Measurements from ENCODE around the gene SUCLA2. TPM values are rescaled to one million over a fixed set of nuclear protein-coding genes. Genes with fewer than 3 reads are reported as not detected.

SUCLA2 gene
- total RNA-seq, 2 donors from 2014 or later = 16.1 to 19.8 TPM

DNA sequence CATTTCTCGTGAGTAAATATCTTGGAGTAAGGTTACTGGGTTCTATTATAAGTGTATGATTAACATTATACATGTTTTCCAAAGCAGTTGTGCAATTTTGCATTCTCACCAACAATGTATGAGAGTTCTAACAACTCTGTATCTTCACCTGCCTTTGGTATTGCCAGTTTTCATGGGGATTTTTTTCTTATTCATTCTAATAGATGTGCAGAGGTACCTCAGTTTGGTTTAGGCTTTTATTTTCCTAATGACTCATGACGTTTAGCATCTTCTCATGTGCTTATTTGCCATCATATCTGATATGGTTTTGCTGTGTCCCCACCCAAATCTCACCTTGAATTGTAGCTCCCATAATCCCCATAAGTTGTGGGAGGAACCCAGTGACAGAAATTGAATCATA is 28.8 kb upstream of the SUCLA2 start:
- no peak for ATAC-seq
- Histone ChIP-seq H3K9me3 (no peaks in the 10 kb centered on the region), H3K36me3 (replicated peaks in 1 of 2; ENCODE audit: insufficient read depth in 1 of 2, low read depth in 2 of 2) (no peaks in the 10 kb centered on the region), H3K4me1 (no peaks in the 10 kb centered on the region), H3K27ac (no peak overlapping the region), H3K27me3 (no peaks in the 10 kb centered on the region), H3K4me3 (no peak overlapping the region)
- TF ChIP-seq POLR2A (IDR thresholded peaks at IDR 0.05) = no peak
- TF ChIP-seq, protein P1, sequence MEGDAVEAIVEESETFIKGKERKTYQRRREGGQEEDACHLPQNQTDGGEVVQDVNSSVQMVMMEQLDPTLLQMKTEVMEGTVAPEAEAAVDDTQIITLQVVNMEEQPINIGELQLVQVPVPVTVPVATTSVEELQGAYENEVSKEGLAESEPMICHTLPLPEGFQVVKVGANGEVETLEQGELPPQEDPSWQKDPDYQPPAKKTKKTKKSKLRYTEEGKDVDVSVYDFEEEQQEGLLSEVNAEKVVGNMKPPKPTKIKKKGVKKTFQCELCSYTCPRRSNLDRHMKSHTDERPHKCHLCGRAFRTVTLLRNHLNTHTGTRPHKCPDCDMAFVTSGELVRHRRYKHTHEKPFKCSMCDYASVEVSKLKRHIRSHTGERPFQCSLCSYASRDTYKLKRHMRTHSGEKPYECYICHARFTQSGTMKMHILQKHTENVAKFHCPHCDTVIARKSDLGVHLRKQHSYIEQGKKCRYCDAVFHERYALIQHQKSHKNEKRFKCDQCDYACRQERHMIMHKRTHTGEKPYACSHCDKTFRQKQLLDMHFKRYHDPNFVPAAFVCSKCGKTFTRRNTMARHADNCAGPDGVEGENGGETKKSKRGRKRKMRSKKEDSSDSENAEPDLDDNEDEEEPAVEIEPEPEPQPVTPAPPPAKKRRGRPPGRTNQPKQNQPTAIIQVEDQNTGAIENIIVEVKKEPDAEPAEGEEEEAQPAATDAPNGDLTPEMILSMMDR (IDR thresholded peaks at IDR 0.05) = no peak
- DNase-seq = no peak
- intact Hi-C loops (cut with DNase I) = no loop called here
- 82 to 89% methylated on average over 2 of the region's 2 CpGs for WGBS, 2 donors

DNA sequence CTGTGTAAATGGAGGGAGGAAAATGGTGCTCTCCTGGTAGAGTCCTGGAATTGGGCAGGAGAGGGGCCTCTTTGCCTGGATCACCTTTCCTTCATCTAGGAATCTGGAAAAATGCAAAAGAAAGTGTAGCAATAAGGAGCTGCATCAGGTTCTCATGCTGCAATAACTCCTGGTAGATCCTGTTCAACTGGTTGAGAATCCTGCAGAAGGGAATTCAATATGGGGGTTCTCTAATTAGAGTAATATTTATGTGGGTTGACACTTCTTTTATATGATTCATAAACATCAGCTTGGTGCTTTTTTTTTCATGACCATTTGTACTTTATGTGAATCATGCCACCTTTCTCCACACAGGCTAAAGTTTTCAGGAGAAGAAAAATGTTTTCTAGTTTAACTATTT is 27.0 kb upstream of the SUCLA2 start:
- no peak overlapping the region for H3K27ac ChIP-seq
- DNase-seq (no peak), ATAC-seq (no peak)
- H3K4me1 ChIP-seq = no peaks in the 10 kb centered on the region
- no peaks in the 10 kb centered on the region for H3K9me3 ChIP-seq
- no peak overlapping the region for H3K4me3 ChIP-seq
- no peaks in the 10 kb centered on the region for H3K36me3 ChIP-seq (replicated peaks in 1 of 2; ENCODE audit: insufficient read depth in 1 of 2, low read depth in 2 of 2)
- TF ChIP-seq, protein P1 (IDR thresholded peaks at IDR 0.05) = no peak
- TF ChIP-seq POLR2A (IDR thresholded peaks at IDR 0.05) = no peak
- no peaks in the 10 kb centered on the region for H3K27me3 ChIP-seq
- intact Hi-C loops (cut with DNase I) = no loop called here

DNA sequence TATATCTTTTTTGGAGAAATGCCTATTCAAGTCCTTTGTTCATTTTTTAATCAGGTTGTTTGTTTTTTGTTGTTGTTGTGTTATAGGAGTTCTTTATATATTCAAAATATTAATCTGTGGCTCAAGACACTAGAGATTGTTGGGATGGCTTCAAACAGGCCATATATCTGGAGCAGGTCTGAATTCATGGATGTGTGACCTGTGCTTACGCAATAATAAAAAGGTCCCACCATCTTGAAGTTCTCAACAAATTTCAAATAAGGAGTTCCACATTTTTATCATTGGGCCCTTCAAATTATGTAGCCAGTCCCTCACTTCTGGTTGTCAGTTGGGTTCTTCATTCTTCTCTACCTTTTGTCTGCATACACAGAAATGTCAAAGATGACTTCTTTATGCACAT is 18.7 kb upstream of the SUCLA2 start:
- DNase-seq (no peak), ATAC-seq (no peak)
- Histone ChIP-seq H3K36me3 (replicated peaks in 1 of 2; ENCODE audit: insufficient read depth in 1 of 2, low read depth in 2 of 2) (no peaks in the 10 kb centered on the region), H3K27ac (no peak overlapping the region), H3K4me3 (no peak overlapping the region), H3K9me3 (no peaks in the 10 kb centered on the region), H3K27me3 (no peaks in the 10 kb centered on the region), H3K4me1 (no peaks in the 10 kb centered on the region)
- WGBS, 2 donors = 89 to 100% methylated on average over 1 of the region's 1 CpG
- TF ChIP-seq, protein P1 (IDR thresholded peaks at IDR 0.05) = no peak
- no peak for TF ChIP-seq POLR2A (IDR thresholded peaks at IDR 0.05)
- intact Hi-C loops (cut with DNase I) = no loop called here

DNA sequence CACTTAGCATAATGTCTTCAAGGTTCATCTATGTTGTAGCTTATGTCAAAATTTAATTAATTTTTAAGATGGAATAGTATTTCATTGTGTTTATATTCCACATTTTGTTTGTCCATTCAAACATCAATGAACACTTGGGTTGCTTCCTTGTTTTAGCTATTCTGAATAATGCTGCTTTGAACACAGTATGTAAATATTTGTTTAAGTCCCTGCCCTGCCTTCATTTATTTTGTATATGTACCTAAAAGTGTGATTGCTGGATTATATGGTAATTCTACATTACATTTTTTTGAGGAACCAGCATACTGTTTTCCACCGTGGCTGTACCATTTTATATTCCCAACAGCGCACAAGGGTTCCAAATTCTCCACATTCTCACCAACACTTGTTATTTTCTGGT is 17.6 kb upstream of the SUCLA2 start:
- no peak for DNase-seq
- ATAC-seq = no peak
- no peak overlapping the region for H3K4me3 ChIP-seq

DNA sequence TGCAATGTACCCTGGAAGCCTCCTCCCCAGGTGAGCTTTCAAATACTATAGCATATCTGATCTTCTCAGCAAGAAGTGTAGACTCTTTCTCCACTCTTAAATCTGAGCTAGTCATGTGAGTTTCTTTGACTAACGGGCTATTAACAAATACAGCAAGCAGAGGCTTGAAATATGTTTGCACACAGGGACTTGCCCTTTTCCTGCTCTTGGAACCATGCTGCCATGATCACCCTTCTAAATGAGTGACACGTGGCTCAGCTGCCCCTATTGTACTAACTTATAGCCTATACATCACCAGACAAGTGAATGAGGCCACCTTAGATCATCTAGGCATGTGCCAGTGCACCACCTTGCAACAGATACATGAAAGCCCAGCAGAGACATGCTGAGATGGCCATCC is 13.3 kb upstream of the SUCLA2 start:
- no peak for DNase-seq
- H3K4me1 ChIP-seq = no peaks in the 10 kb centered on the region
- H3K36me3 ChIP-seq (replicated peaks in 1 of 2; ENCODE audit: insufficient read depth in 1 of 2, low read depth in 2 of 2) = no peaks in the 10 kb centered on the region
- no peaks in the 10 kb centered on the region for H3K9me3 ChIP-seq
- ATAC-seq = no peak
- no peak overlapping the region for H3K4me3 ChIP-seq
- 77 to 81% methylated on average over 2 of the region's 2 CpGs for WGBS, 2 donors
- H3K27me3 ChIP-seq = no peaks in the 10 kb centered on the region
- no peak overlapping the region for H3K27ac ChIP-seq
- TF ChIP-seq POLR2A (IDR thresholded peaks at IDR 0.05) = no peak
- TF ChIP-seq, protein P1 (IDR thresholded peaks at IDR 0.05) = no peak
- intact Hi-C loops (cut with DNase I) = no loop called here

More for the DNA sequence above, 17.6 kb upstream of the SUCLA2 start:
- Histone ChIP-seq H3K27ac (no peak overlapping the region), H3K36me3 (replicated peaks in 1 of 2; ENCODE audit: insufficient read depth in 1 of 2, low read depth in 2 of 2) (no peaks in the 10 kb centered on the region), H3K9me3 (no peaks in the 10 kb centered on the region), H3K27me3 (no peaks in the 10 kb centered on the region), H3K4me1 (no peaks in the 10 kb centered on the region)
- WGBS, 2 donors = 89 to 93% methylated on average over 2 of the region's 2 CpGs
- intact Hi-C loops (cut with DNase I) = no loop called here
- TF ChIP-seq, protein P1 (IDR thresholded peaks at IDR 0.05) = no peak
- TF ChIP-seq POLR2A (IDR thresholded peaks at IDR 0.05) = no peak

Measured in body of pancreas (tissue), 4 donors.